Measurements from ENCODE around the gene JAKMIP3. TPM values are rescaled to one million over a fixed set of nuclear protein-coding genes. Genes with fewer than 3 reads are reported as not detected.

Gene JAKMIP3
- total RNA-seq, 4 donors from 2014 or later: 0.32 to 1.1 (median 0.51) TPM

DNA sequence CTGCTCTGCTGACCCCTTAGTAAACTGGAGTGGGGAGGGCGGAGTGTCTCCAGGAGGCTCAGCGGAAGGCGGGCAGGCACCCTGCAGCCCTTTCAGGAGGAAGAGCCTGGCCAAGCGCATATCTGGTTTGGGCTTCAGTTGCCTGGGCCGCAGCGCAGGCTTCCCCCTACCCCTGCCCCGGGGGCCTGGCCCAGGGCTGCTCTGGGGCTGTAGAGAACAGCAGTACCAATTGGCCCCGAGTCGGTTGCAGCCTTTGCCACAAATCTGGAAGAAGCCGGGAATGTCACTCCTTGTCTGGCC, 28.1 kb upstream of the JAKMIP3 start:
- intact Hi-C loops (cut with DNase I; ENCODE audit: low total_unique reads): no loop called here

DNA sequence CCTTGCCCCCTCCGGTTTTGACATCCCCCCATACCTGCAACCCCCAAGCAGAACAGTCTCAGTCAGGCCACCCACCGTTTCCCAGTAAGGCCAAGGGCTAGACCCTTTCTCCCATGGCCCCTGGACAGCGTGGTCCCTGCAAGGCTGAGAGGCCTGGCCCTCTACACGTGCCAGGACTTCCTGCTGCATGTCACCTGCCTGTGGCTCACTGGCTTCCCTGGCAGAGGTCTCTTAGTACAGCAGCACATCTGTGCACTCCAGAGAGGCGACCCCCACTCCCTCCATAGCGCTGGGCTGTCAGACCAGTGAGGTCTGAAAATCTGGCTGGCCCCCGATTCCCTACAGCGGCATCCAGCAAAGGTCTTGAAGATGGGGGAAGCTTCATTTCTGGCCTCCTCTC, 26.4 kb upstream of the JAKMIP3 start:
- 79 to 87% methylated on average over 8 of the region's 8 CpGs for WGBS, 2 donors
- H3K4me3 ChIP-seq (ENCODE audit: low read depth, poor library complexity, severe bottlenecking): no peak overlapping the region
- TF ChIP-seq, protein P1, sequence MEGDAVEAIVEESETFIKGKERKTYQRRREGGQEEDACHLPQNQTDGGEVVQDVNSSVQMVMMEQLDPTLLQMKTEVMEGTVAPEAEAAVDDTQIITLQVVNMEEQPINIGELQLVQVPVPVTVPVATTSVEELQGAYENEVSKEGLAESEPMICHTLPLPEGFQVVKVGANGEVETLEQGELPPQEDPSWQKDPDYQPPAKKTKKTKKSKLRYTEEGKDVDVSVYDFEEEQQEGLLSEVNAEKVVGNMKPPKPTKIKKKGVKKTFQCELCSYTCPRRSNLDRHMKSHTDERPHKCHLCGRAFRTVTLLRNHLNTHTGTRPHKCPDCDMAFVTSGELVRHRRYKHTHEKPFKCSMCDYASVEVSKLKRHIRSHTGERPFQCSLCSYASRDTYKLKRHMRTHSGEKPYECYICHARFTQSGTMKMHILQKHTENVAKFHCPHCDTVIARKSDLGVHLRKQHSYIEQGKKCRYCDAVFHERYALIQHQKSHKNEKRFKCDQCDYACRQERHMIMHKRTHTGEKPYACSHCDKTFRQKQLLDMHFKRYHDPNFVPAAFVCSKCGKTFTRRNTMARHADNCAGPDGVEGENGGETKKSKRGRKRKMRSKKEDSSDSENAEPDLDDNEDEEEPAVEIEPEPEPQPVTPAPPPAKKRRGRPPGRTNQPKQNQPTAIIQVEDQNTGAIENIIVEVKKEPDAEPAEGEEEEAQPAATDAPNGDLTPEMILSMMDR (IDR thresholded peaks at IDR 0.05): no peak
- no peak for TF ChIP-seq POLR2A (IDR thresholded peaks at IDR 0.05)
- intact Hi-C loops (cut with DNase I; ENCODE audit: low total_unique reads): no loop called here
- DNase-seq (ENCODE audit: low spot score in 2 of 2): no peak

More for the DNA sequence above, 28.1 kb upstream of the JAKMIP3 start:
- no peak for DNase-seq (ENCODE audit: low spot score in 2 of 2)
- no peak for TF ChIP-seq POLR2A (IDR thresholded peaks at IDR 0.05)
- TF ChIP-seq, protein P1 (IDR thresholded peaks at IDR 0.05): no peak
- 64 to 73% methylated on average over 9 to 10 of the region's 10 CpGs for WGBS, 2 donors
- no peak overlapping the region for H3K4me3 ChIP-seq (ENCODE audit: low read depth, poor library complexity, severe bottlenecking)

DNA sequence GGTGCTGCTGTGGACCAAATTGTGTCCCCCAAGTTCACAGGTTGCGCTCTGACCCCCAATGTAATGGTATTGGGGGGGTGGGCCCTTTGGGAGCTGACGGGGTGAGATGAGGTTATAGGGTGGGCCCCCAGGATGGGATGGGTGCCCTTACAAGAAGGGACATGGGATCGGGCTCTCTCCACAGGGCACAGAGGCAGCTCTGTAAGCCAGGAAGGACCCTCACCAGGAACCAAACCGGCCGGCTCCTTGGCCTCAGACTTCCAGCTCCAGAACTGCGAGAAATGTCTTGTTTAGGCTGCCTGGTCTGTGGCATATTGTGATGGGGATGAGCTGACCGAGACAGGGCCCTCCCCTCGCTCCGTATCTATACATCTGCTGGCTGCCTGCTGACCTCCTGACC, 25.7 kb upstream of the JAKMIP3 start:
- WGBS, 2 donors: 82% methylated on average over 9 of the region's 9 CpGs
- TF ChIP-seq, protein P1 (IDR thresholded peaks at IDR 0.05): no peak
- TF ChIP-seq POLR2A (IDR thresholded peaks at IDR 0.05): no peak
- intact Hi-C loops (cut with DNase I; ENCODE audit: low total_unique reads): no loop called here
- no peak for DNase-seq (ENCODE audit: low spot score in 2 of 2)
- H3K4me3 ChIP-seq (ENCODE audit: low read depth, poor library complexity, severe bottlenecking): no peak overlapping the region

DNA sequence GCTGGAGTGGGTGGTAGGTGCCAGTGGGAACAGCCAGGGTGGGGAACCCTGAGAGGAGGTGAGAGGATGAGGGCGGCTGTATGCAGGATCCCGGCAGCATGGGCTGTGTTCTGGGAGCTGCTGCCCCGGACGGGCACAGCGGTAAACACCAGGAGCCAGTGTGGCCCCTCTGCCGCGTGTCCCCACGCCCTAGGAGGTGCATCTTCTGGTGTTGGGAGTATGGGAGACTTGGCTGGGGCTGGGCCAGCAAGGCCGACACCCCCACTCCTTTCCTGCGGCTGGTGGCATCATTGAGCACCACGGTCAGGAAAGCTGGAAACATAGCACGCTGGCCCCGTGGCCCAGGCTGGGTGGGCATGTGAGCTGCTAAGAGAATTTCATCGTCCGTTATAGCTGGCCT, 24.4 kb upstream of the JAKMIP3 start:
- no peak for TF ChIP-seq POLR2A (IDR thresholded peaks at IDR 0.05)
- TF ChIP-seq, protein P1 (IDR thresholded peaks at IDR 0.05): no peak
- H3K4me3 ChIP-seq (ENCODE audit: low read depth, poor library complexity, severe bottlenecking): no peak overlapping the region
- 91 to 93% methylated on average over 15 of the region's 15 CpGs for WGBS, 2 donors
- no peak for DNase-seq (ENCODE audit: low spot score in 2 of 2)
- intact Hi-C loops (cut with DNase I; ENCODE audit: low total_unique reads): no loop called here

DNA sequence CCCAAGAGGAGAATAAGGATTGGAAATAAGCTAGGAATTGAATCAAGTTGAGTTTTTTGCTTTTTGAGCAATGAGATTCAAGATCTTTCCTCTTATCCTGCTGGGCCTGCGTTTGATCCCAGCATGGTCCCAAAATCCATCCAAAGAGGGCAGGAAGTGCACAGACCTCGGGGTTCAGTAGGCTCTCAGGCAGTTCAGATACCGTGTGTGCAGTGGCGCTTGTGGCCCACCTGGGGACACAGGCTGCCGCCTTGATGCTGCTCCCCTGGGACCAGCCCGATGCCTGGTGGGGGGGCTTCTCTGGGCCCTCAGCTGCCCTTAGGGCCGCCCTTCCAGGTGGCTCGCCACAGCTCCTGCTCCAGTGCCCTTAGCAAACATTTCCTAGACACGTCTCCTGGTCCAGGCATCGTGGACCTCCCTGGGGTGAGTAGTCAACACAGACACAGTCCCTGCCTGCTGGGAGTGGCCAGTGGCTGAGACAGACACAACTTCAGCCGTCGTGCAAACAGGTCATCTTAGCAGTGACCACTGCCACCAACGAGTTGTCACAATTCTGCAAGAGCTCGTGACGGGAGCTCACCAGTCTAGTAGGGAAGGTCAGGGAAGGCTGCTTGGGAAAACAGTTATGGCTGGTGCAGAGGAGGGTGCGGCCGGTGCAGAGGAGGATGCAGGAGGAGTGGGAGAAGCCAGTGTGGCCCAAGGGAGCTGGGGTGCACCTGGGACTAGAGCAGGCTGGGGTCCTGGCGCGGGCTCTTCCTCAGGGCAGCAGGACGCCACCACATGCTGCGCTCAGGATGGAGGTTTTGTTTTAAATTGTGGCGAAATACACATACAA, 21.7 kb upstream of the JAKMIP3 start:
- DNase-seq (ENCODE audit: low spot score in 2 of 2): no peak
- intact Hi-C loops (cut with DNase I; ENCODE audit: low total_unique reads): no loop called here
- TF ChIP-seq, protein P1 (IDR thresholded peaks at IDR 0.05): no peak
- TF ChIP-seq POLR2A (IDR thresholded peaks at IDR 0.05): no peak
- 58 to 68% methylated on average over 18 to 22 of the region's 22 CpGs for WGBS, 2 donors
- no peak overlapping the region for H3K4me3 ChIP-seq (ENCODE audit: low read depth, poor library complexity, severe bottlenecking)

DNA sequence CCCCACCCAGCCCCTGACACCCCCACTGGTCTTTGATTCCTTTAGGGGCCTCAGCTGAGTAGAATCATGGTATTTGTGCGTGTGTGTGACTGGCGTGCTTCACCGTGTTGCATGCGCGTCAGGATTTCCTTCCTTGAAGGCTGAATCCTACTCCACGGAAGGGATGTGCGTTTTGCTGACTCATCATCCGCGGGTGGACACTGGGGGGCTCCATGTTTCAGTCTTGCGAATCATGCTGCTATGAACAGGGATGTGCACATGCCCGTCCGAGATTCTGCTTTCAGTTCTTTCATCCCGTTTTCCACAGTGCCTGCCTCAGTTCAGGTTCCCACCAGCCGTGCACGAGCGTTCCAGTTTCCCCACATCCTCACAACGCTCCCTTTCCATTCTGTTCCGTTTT, 20.9 kb upstream of the JAKMIP3 start:
- DNase-seq (ENCODE audit: low spot score in 2 of 2): no peak
- no peak overlapping the region for H3K4me3 ChIP-seq (ENCODE audit: low read depth, poor library complexity, severe bottlenecking)
- intact Hi-C loops (cut with DNase I; ENCODE audit: low total_unique reads): no loop called here
- 80 to 85% methylated on average over 18 of the region's 18 CpGs for WGBS, 2 donors
- TF ChIP-seq, protein P1 (IDR thresholded peaks at IDR 0.05): no peak
- TF ChIP-seq POLR2A (IDR thresholded peaks at IDR 0.05): no peak
